Measurements from ENCODE around the gene NAV2. TPM values are rescaled to one million over a fixed set of nuclear protein-coding genes. Genes with fewer than 3 reads are reported as not detected.

NAV2 gene
- total RNA-seq, 3 donors from 2014 or later, result 21.9 to 65.9 (median 30.9) TPM

GRCh38 chr11:19739872-19740271 lies 27.2 kb downstream of the NAV2 start:
- Histone ChIP-seq H3K4me1 (ENCODE audit: low read depth) (no peaks in the 10 kb centered on the region), H3K36me3 (ENCODE audit: low read depth) (no peaks in the 10 kb centered on the region), H3K9me3 (no peaks in the 10 kb centered on the region), H3K4me3 (no peak overlapping the region)
- ATAC-seq (no peak), DNase-seq (no peak)
- TF ChIP-seq, protein P1, sequence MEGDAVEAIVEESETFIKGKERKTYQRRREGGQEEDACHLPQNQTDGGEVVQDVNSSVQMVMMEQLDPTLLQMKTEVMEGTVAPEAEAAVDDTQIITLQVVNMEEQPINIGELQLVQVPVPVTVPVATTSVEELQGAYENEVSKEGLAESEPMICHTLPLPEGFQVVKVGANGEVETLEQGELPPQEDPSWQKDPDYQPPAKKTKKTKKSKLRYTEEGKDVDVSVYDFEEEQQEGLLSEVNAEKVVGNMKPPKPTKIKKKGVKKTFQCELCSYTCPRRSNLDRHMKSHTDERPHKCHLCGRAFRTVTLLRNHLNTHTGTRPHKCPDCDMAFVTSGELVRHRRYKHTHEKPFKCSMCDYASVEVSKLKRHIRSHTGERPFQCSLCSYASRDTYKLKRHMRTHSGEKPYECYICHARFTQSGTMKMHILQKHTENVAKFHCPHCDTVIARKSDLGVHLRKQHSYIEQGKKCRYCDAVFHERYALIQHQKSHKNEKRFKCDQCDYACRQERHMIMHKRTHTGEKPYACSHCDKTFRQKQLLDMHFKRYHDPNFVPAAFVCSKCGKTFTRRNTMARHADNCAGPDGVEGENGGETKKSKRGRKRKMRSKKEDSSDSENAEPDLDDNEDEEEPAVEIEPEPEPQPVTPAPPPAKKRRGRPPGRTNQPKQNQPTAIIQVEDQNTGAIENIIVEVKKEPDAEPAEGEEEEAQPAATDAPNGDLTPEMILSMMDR (IDR thresholded peaks at IDR 0.05), result no peak
- intact Hi-C loops (cut with DNase I, micrococcal nuclease), result no loop called here

DNA sequence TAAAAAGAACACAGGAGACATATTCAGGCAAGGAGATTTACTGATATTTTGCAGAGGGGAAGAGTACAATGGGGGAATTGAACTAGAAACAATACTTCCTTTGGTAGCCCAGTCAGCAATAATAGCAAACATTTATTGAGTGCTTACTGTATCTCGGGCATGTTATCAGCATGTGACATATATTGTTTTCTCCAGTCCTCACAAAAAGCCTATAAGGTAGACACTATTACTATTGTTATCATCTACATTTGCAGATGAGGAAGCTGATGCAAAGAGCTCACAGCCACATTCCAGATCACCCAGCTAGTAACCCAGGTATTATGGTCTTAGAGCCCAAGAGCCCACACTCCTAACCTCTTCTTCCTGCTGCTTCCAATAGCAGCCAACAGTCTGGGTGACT lies 27.9 kb downstream of the NAV2 start:
- Histone ChIP-seq H3K4me1 (ENCODE audit: low read depth) (no peaks in the 10 kb centered on the region), H3K9me3 (no peaks in the 10 kb centered on the region), H3K4me3 (no peak overlapping the region), H3K36me3 (ENCODE audit: low read depth) (no peaks in the 10 kb centered on the region)
- no peak for ATAC-seq
- TF ChIP-seq, protein P1 (IDR thresholded peaks at IDR 0.05), result no peak
- intact Hi-C loops (cut with DNase I, micrococcal nuclease), result no loop called here
- no peak for DNase-seq

GRCh38 chr11:19742588-19743292 lies 30.1 kb downstream of the NAV2 start:
- TF ChIP-seq, protein P1 (IDR thresholded peaks at IDR 0.05), result peak; percentile 83
- ATAC-seq (peak; percentile 94), DNase-seq (peak; percentile 61 to 87 (median 83))
- Histone ChIP-seq H3K9me3 (no peaks in the 10 kb centered on the region), H3K4me3 (no peak overlapping the region), H3K4me1 (ENCODE audit: low read depth) (no peaks in the 10 kb centered on the region), H3K36me3 (ENCODE audit: low read depth) (no peaks in the 10 kb centered on the region)
- intact Hi-C loops (cut with DNase I, micrococcal nuclease), result loop anchor here in 1 of 2 donors (1.0 kb wide), 1 partner anchor 178 kb away; no protein-coding TSS in a partner anchor

DNA sequence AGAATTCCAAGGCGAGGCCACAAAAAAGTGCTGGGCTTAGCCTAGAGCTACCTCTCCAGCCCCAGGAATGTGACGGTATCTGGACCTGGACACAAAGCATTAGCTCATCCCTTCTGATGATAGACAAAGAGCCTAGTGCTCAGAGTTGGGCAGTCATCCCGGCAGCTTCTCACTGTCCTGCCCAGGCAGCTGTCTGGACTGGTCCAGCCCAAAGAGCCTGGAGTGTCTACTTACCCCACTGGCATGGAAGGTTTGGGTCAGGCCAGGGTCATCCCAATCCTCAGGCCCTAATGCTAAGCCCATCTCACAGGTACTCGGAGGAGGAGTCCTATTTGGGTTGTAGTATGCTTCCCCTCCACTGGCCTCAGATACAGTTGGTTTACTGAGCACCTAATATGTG lies 31.0 kb downstream of the NAV2 start:
- H3K4me3 ChIP-seq, result no peak overlapping the region
- H3K9me3 ChIP-seq, result no peaks in the 10 kb centered on the region
- ATAC-seq (no peak), DNase-seq (no peak)
- H3K36me3 ChIP-seq (ENCODE audit: low read depth), result no peaks in the 10 kb centered on the region
- TF ChIP-seq, protein P1 (IDR thresholded peaks at IDR 0.05), result no peak
- intact Hi-C loops (cut with DNase I, micrococcal nuclease), result no loop called here
- no peaks in the 10 kb centered on the region for H3K4me1 ChIP-seq (ENCODE audit: low read depth)

DNA sequence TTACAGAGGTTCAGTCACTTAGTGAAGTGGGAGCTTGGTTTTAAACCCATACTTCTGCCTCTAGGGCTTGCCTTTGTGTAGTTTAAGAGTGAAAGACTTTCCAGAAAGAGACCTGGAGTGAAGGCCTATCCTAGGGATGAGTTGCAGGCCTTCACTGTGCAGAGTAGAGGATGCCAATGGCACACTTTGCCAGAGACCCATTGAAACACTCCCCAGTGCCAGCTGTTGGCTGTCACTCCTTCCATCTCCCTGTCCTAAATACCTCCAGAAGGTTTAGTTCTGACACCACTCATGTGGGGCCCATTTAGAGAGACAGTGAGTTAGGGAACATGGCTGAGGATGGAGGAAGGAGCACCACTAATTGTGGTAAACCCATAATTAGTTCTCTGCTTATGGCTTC lies 31.5 kb downstream of the NAV2 start:
- intact Hi-C loops (cut with DNase I, micrococcal nuclease), result no loop called here
- Histone ChIP-seq H3K4me3 (no peak overlapping the region), H3K9me3 (no peaks in the 10 kb centered on the region), H3K36me3 (ENCODE audit: low read depth) (no peaks in the 10 kb centered on the region), H3K4me1 (ENCODE audit: low read depth) (no peaks in the 10 kb centered on the region)
- DNase-seq (no peak), ATAC-seq (no peak)
- TF ChIP-seq, protein P1 (IDR thresholded peaks at IDR 0.05), result no peak

Measured in mucosa of descending colon (tissue), 3 donors.